T-cell (primary cell): ENCODE measurements around the gene TRIM41. TPM values are rescaled to one million over a fixed set of nuclear protein-coding genes. Genes with fewer than 3 reads are reported as not detected.
"Not testable (repeated sequence)": the region's sequence is repeated elsewhere in the genome, so short reads cannot be mapped to it uniquely, and the experiment has no call there.

ENCODE experiments used
- ATAC-seq, 4 experiments: fragments of 200-7000 bp in 3 of 4; fragments of 150-1000 bp in 1 of 4; cut with Tn5 transposase; replicated peaks in 1 of 4; 1 replicate in 3 of 4; 2 replicates in 1 of 4; pipeline ENCODE4 v1.10.0; 2021; ENCODE audit warnings: moderate library complexity in 3 of 4, mild to moderate bottlenecking in 2 of 4, moderate number of reproducible peaks in 1 of 4
- CTCF ChIA-PET, 2 donors: fragments of 300-600 bp; sonication (Branson Sonifier 250); formaldehyde crosslinking; loops; one replicate each; lab custom pipeline; 2022; ENCODE audit warnings: antibody characterized with exemption in 2 of 2; lab: Charles Lee
- POLR2A ChIA-PET, 2 donors: fragments of 300-600 bp; sonication (Branson Sonifier 250); formaldehyde crosslinking; loops; one replicate each; lab custom pipeline; 2022; ENCODE audit warnings: antibody characterized with exemption in 2 of 2; lab: Charles Lee
- DNase-seq, 35 experiments: peaks; one replicate each; pipeline versions ENCODE4 v3.0.0 to v3.0.0-alpha.2; 2013 to 2023
- H3K27ac ChIP-seq: one replicate; pipeline ENCODE4 v1.5.1; 2013; ENCODE audit warnings: low read length
- H3K27me3 ChIP-seq, 2 experiments: replicated peaks in 1 of 2; 1 replicate in 1 of 2; 2 replicates in 1 of 2; pipeline versions ENCODE4 v1.6.1 to v1.7.0; 2013; ENCODE audit warnings: low read length in 1 of 2, mixed read lengths in 1 of 2; ENCODE audit not compliant: control insufficient read depth in 2 of 2, insufficient read depth in 2 of 2; ENCODE audit errors: extremely low read depth in 1 of 2
- H3K36me3 ChIP-seq, 2 donors: 1 replicate in 1 of 2; 2 replicates in 1 of 2; pipeline versions ENCODE4 v1.6.1 to v1.7.0; 2013; ENCODE audit warnings: low read length in 1 of 2; ENCODE audit not compliant: control insufficient read depth in 2 of 2, insufficient read depth in 1 of 2; ENCODE audit errors: extremely low read depth in 1 of 2
- H3K4me1 ChIP-seq, 2 experiments: 1 replicate in 1 of 2; 2 replicates in 1 of 2; pipeline versions ENCODE4 v1.6.1 to v1.7.0; 2013; ENCODE audit warnings: low read length in 2 of 2, mixed read lengths in 1 of 2; ENCODE audit not compliant: insufficient read depth in 2 of 2, control insufficient read depth in 1 of 2; ENCODE audit errors: extremely low read depth in 1 of 2
- H3K4me3 ChIP-seq, 2 donors: 1 replicate in 1 of 2; 2 replicates in 1 of 2; pipeline versions ENCODE4 v1.5.1 to v1.7.0; 2013; ENCODE audit warnings: mild to moderate bottlenecking in 2 of 2, low read length in 1 of 2, moderate library complexity in 1 of 2; ENCODE audit not compliant: control insufficient read depth in 1 of 2; ENCODE audit errors: extremely low read depth in 1 of 2
- H3K9me3 ChIP-seq: 2 replicates; pipeline ENCODE4 v1.7.0; 2013
- H3K27ac Mint-ChIP-seq, 2 donors: one replicate each; pipeline ENCODE4 v1.8.0; 2020 to 2021; ENCODE audit warnings: mild to moderate bottlenecking in 2 of 2, mixed read lengths in 2 of 2
- H3K27me3 Mint-ChIP-seq, 2 donors: one replicate each; pipeline ENCODE4 v1.8.0; 2021 to 2022; ENCODE audit warnings: mixed read lengths in 2 of 2
- H3K36me3 Mint-ChIP-seq: one replicate; pipeline ENCODE4 v1.8.0; 2021; ENCODE audit warnings: mixed read lengths
- H3K4me1 Mint-ChIP-seq, 3 donors: one replicate each; pipeline ENCODE4 v1.8.0; 2020 to 2022; ENCODE audit warnings: mixed read lengths in 3 of 3, mild to moderate bottlenecking in 1 of 3
- H3K4me3 Mint-ChIP-seq, 3 donors: one replicate each; pipeline ENCODE4 v1.8.0; 2020 to 2022; ENCODE audit warnings: mild to moderate bottlenecking in 3 of 3, mixed read lengths in 3 of 3, moderate library complexity in 3 of 3
- H3K9me3 Mint-ChIP-seq, 3 donors: one replicate each; pipeline ENCODE4 v1.8.0; 2020 to 2022; ENCODE audit warnings: mixed read lengths in 3 of 3
- WGBS: methylation state at CpG from one replicate; pipeline ENCODE4 v1.1.5; 2013; ENCODE audit warnings: missing lambda C conversion rate; ENCODE audit not compliant: insufficient coverage; 5-methylcytosine and 5-hydroxymethylcytosine counted together
- total RNA-seq, 35 experiments: library from RNA in 6 of 35; stranded (reverse) in 6 of 35; fragments of 120-200 nt in 1 of 35; gene quantifications; one replicate each; pipeline versions ENCODE4 v1.2.1 to v1.2.4 and lab custom pipeline; 2013 to 2026

The TRIM41 gene
- total RNA-seq, 5 donors from 2014 or later (not counting 1 experiment from before 2014, with no cell fraction given) = 32.2 to 46.2 (median 36.7) TPM

GRCh38 chr5:181280251-181280762 is 57.2 kb downstream of the TRIM41 start:
- H3K9me3 ChIP-seq = no peaks in the 10 kb centered on the region
- CTCF ChIA-PET = no interaction called here
- H3K27ac Mint-ChIP-seq = no peak overlapping the region
- H3K27ac ChIP-seq = no peak overlapping the region
- no peaks in the 10 kb centered on the region for H3K4me1 ChIP-seq
- H3K4me3 ChIP-seq = no peak overlapping the region
- H3K27me3 Mint-ChIP-seq = no peaks in the 10 kb centered on the region
- H3K36me3 Mint-ChIP-seq = no peaks in the 10 kb centered on the region
- no peaks in the 10 kb centered on the region for H3K27me3 ChIP-seq
- 85% methylated on average over 7 of the region's 7 CpGs for WGBS
- H3K36me3 ChIP-seq = no peaks in the 10 kb centered on the region
- POLR2A ChIA-PET = no interaction called here
- H3K9me3 Mint-ChIP-seq = no peaks in the 10 kb centered on the region
- DNase-seq = no peak
- ATAC-seq = no peak
- H3K4me3 Mint-ChIP-seq = no peak overlapping the region
- H3K4me1 Mint-ChIP-seq = peaks cover 0 to 2% (median 0%) of the 10 kb centered on the region in 3 donors

GRCh38 chr5:181281077-181281983 is 58.2 kb downstream of the TRIM41 start:
- POLR2A ChIA-PET = interaction anchor here in 1 of 2 donors (0.6 kb wide), 1 partner anchor 21 kb away, joined by 5 read pairs; the partner anchor contains the start of gene TRIM52
- no peaks in the 10 kb centered on the region for H3K9me3 Mint-ChIP-seq
- CTCF ChIA-PET = no interaction called here
- ATAC-seq (no peak), DNase-seq (no peak)
- H3K27ac Mint-ChIP-seq = no peak overlapping the region
- H3K27me3 Mint-ChIP-seq = no peaks in the 10 kb centered on the region
- Histone ChIP-seq H3K4me3 (no peak overlapping the region), H3K27me3 (no peaks in the 10 kb centered on the region), H3K36me3 (no peaks in the 10 kb centered on the region), H3K4me1 (no peaks in the 10 kb centered on the region), H3K9me3 (no peaks in the 10 kb centered on the region), H3K27ac (no peak overlapping the region)
- H3K4me1 Mint-ChIP-seq = peaks cover 0 to 2% (median 0%) of the 10 kb centered on the region in 3 donors
- 95% methylated on average over 32 of the region's 40 CpGs for WGBS
- no peak overlapping the region for H3K4me3 Mint-ChIP-seq
- no peaks in the 10 kb centered on the region for H3K36me3 Mint-ChIP-seq

GRCh38 chr5:181281984-181282316 is 58.9 kb downstream of the TRIM41 start:
- Histone ChIP-seq H3K4me3 (no peak overlapping the region), H3K9me3 (no peaks in the 10 kb centered on the region), H3K27me3 (no peaks in the 10 kb centered on the region), H3K27ac (no peak overlapping the region), H3K4me1 (no peaks in the 10 kb centered on the region), H3K36me3 (no peaks in the 10 kb centered on the region)
- ATAC-seq (no peak), DNase-seq (no peak)
- no peak overlapping the region for H3K4me3 Mint-ChIP-seq
- H3K9me3 Mint-ChIP-seq = no peaks in the 10 kb centered on the region
- H3K4me1 Mint-ChIP-seq = peaks cover 0 to 2% (median 0%) of the 10 kb centered on the region in 3 donors
- WGBS = 90% methylated on average over 18 of the region's 18 CpGs
- H3K27me3 Mint-ChIP-seq = no peaks in the 10 kb centered on the region
- ChIA-PET CTCF (no interaction called here), POLR2A (interaction anchor here in 1 of 2 donors (0.6 kb wide), 1 partner anchor 21 kb away, joined by 5 read pairs; the partner anchor contains the start of gene TRIM52)
- H3K36me3 Mint-ChIP-seq = no peaks in the 10 kb centered on the region
- H3K27ac Mint-ChIP-seq = no peak overlapping the region

GRCh38 chr5:181282415-181282814 is 59.3 kb downstream of the TRIM41 start:
- not testable (repeated sequence) for H3K27ac Mint-ChIP-seq
- 90% methylated on average over 4 of the region's 16 CpGs for WGBS

GRCh38 chr5:181282874-181283273 is 59.8 kb downstream of the TRIM41 start:
- no peak overlapping the region for H3K27ac Mint-ChIP-seq
- H3K4me1 Mint-ChIP-seq = peaks cover 0 to 2% (median 0%) of the 10 kb centered on the region in 3 donors
- H3K27me3 Mint-ChIP-seq = no peaks in the 10 kb centered on the region
- H3K9me3 ChIP-seq = no peaks in the 10 kb centered on the region
- no peaks in the 10 kb centered on the region for H3K36me3 ChIP-seq
- H3K9me3 Mint-ChIP-seq = no peaks in the 10 kb centered on the region
- H3K27me3 ChIP-seq = no peaks in the 10 kb centered on the region
- no peak overlapping the region for H3K4me3 Mint-ChIP-seq
- H3K4me1 ChIP-seq = no peaks in the 10 kb centered on the region
- CTCF ChIA-PET = no interaction called here
- DNase-seq (no peak), ATAC-seq (no peak)
- H3K27ac ChIP-seq = no peak overlapping the region
- 100% methylated on average over 2 of the region's 7 CpGs for WGBS
- no peaks in the 10 kb centered on the region for H3K36me3 Mint-ChIP-seq
- POLR2A ChIA-PET = no interaction called here
- H3K4me3 ChIP-seq = no peak overlapping the region

More at GRCh38 chr5:181282415-181282814, 59.3 kb downstream of the TRIM41 start:
- H3K9me3 Mint-ChIP-seq, H3K4me3 Mint-ChIP-seq, DNase-seq, H3K36me3 Mint-ChIP-seq, H3K27me3 Mint-ChIP-seq, H3K36me3 ChIP-seq, CTCF ChIA-PET, H3K4me1 Mint-ChIP-seq, H3K4me3 ChIP-seq, H3K27ac ChIP-seq, H3K27me3 ChIP-seq, H3K4me1 ChIP-seq, H3K9me3 ChIP-seq, ATAC-seq: not testable (repeated sequence)
- POLR2A ChIA-PET = interaction anchor here in 1 of 2 donors (0.6 kb wide), 1 partner anchor 22 kb away, joined by 5 read pairs; the partner anchor contains the start of gene TRIM52

- H3K4me3 Mint-ChIP-seq = no peak overlapping the region
- no peaks in the 10 kb centered on the region for H3K9me3 Mint-ChIP-seq
- no peak overlapping the region for H3K27ac ChIP-seq
- no peaks in the 10 kb centered on the region for H3K9me3 ChIP-seq
- ATAC-seq (no peak), DNase-seq (no peak)
- WGBS = 81% methylated on average over 11 of the region's 13 CpGs
- no peaks in the 10 kb centered on the region for H3K36me3 Mint-ChIP-seq
- CTCF ChIA-PET = no interaction called here
- H3K4me1 Mint-ChIP-seq = peaks cover 0 to 2% (median 0%) of the 10 kb centered on the region in 3 donors
- H3K27me3 ChIP-seq = no peaks in the 10 kb centered on the region
- no peaks in the 10 kb centered on the region for H3K36me3 ChIP-seq
- H3K27me3 Mint-ChIP-seq = no peaks in the 10 kb centered on the region
- POLR2A ChIA-PET = no interaction called here
- no peaks in the 10 kb centered on the region for H3K4me1 ChIP-seq
- no peak overlapping the region for H3K27ac Mint-ChIP-seq
- no peak overlapping the region for H3K4me3 ChIP-seq
Measured at GRCh38 chr5:181283347-181283746, 60.3 kb downstream of the TRIM41 start.
